Measurements from ENCODE around the gene ABCC3. TPM values are rescaled to one million over a fixed set of nuclear protein-coding genes. Genes with fewer than 3 reads are reported as not detected.
"Not testable (repeated sequence)": the region's sequence is repeated elsewhere in the genome, so short reads cannot be mapped to it uniquely, and the experiment has no call there.

ABCC3 gene
- total RNA-seq, 1 experiment from 2014 or later, result 0.16 TPM

- no peaks in the 10 kb centered on the region for H3K36me3 ChIP-seq
- H3K27me3 ChIP-seq, result no peaks in the 10 kb centered on the region
- H3K4me3 ChIP-seq, result no peak overlapping the region
- H3K27ac ChIP-seq, result no peak overlapping the region
- no peak for DNase-seq
- H3K4me1 ChIP-seq, result no peaks in the 10 kb centered on the region
- no peaks in the 10 kb centered on the region for H3K9me3 ChIP-seq (replicated peaks)
These were observed 34.3 kb downstream of the ABCC3 start for GRCh38 chr17:50668838-50669581.

GRCh38 chr17:50672071-50672470 lies 37.4 kb downstream of the ABCC3 start:
- H3K27me3 ChIP-seq, result no peaks in the 10 kb centered on the region
- H3K4me3 ChIP-seq, result no peak overlapping the region
- no peak for DNase-seq
- H3K36me3 ChIP-seq, result no peaks in the 10 kb centered on the region
- no peaks in the 10 kb centered on the region for H3K9me3 ChIP-seq (replicated peaks)
- no peak overlapping the region for H3K27ac ChIP-seq
- H3K4me1 ChIP-seq, result no peaks in the 10 kb centered on the region

GRCh38 chr17:50672831-50673551 lies 38.3 kb downstream of the ABCC3 start:
- Histone ChIP-seq H3K27ac (no peak overlapping the region), H3K9me3 (replicated peaks) (no peaks in the 10 kb centered on the region), H3K36me3 (no peaks in the 10 kb centered on the region), H3K4me1 (no peaks in the 10 kb centered on the region), H3K27me3 (no peaks in the 10 kb centered on the region), H3K4me3 (no peak overlapping the region)
- no peak for DNase-seq

GRCh38 chr17:50675190-50675589 lies 40.5 kb downstream of the ABCC3 start:
- H3K9me3 ChIP-seq (replicated peaks), result no peaks in the 10 kb centered on the region
- DNase-seq, result no peak
- H3K4me1 ChIP-seq, result no peaks in the 10 kb centered on the region
- H3K4me3 ChIP-seq, result no peak overlapping the region
- H3K36me3 ChIP-seq, result no peaks in the 10 kb centered on the region
- no peaks in the 10 kb centered on the region for H3K27me3 ChIP-seq
- H3K27ac ChIP-seq, result no peak overlapping the region

- Histone ChIP-seq H3K4me3 (no peak overlapping the region), H3K9me3 (replicated peaks) (no peaks in the 10 kb centered on the region), H3K27ac (no peak overlapping the region), H3K36me3 (no peaks in the 10 kb centered on the region), H3K4me1 (no peaks in the 10 kb centered on the region), H3K27me3 (no peaks in the 10 kb centered on the region)
- DNase-seq, result no peak
These were observed 40.9 kb downstream of the ABCC3 start for GRCh38 chr17:50675627-50676026.

- Histone ChIP-seq H3K4me1 (no peaks in the 10 kb centered on the region), H3K27ac (no peak overlapping the region), H3K27me3 (no peaks in the 10 kb centered on the region), H3K4me3 (no peak overlapping the region), H3K36me3 (no peaks in the 10 kb centered on the region; the same call in 1 of the 2 replicates), H3K9me3 (replicated peaks) (no peaks in the 10 kb centered on the region)
- DNase-seq, result no peak
These were observed 41.6 kb downstream of the ABCC3 start for GRCh38 chr17:50676065-50676975.

- Histone ChIP-seq H3K9me3 (replicated peaks) (no peaks in the 10 kb centered on the region), H3K36me3 (no peaks in the 10 kb centered on the region; the same call in 1 of the 2 replicates), H3K27me3 (no peaks in the 10 kb centered on the region), H3K4me3 (no peak overlapping the region), H3K4me1 (no peaks in the 10 kb centered on the region), H3K27ac (no peak overlapping the region)
- no peak for DNase-seq
These were observed 43.2 kb downstream of the ABCC3 start for GRCh38 chr17:50677851-50678375.

- no peak for DNase-seq
- no peaks in the 10 kb centered on the region for H3K9me3 ChIP-seq (replicated peaks)
- no peak overlapping the region for H3K27ac ChIP-seq
- H3K27me3 ChIP-seq, result no peaks in the 10 kb centered on the region
- no peaks in the 10 kb centered on the region; the same call in 1 of the 2 replicates for H3K36me3 ChIP-seq
- no peaks in the 10 kb centered on the region for H3K4me1 ChIP-seq
- no peak overlapping the region for H3K4me3 ChIP-seq
These were observed 44.4 kb downstream of the ABCC3 start for GRCh38 chr17:50679008-50679544.

- no peak for DNase-seq
- Histone ChIP-seq H3K36me3 (no peaks in the 10 kb centered on the region; the same call in 1 of the 2 replicates), H3K4me3 (no peak overlapping the region), H3K9me3 (replicated peaks) (no peaks in the 10 kb centered on the region), H3K27ac (no peak overlapping the region), H3K27me3 (no peaks in the 10 kb centered on the region), H3K4me1 (peaks cover 6% of the 10 kb centered on the region)
These were observed 45.4 kb downstream of the ABCC3 start for GRCh38 chr17:50680126-50680525.

GRCh38 chr17:50680543-50681262 lies 46.0 kb downstream of the ABCC3 start:
- DNase-seq; H3K36me3 ChIP-seq; H3K4me1 ChIP-seq; H3K4me3 ChIP-seq; H3K27me3 ChIP-seq; H3K27ac ChIP-seq; H3K9me3 ChIP-seq (replicated peaks): not testable (repeated sequence)

- Histone ChIP-seq H3K36me3 (no peaks in the 10 kb centered on the region; the same call in 1 of the 2 replicates), H3K27ac (no peak overlapping the region), H3K4me3 (no peak overlapping the region), H3K9me3 (replicated peaks) (no peaks in the 10 kb centered on the region), H3K27me3 (no peaks in the 10 kb centered on the region), H3K4me1 (peaks cover 11% of the 10 kb centered on the region)
- peak; percentile 61 to 80 for DNase-seq
These were observed 46.9 kb downstream of the ABCC3 start for GRCh38 chr17:50681263-50682200.

GRCh38 chr17:50682441-50682840 lies 47.8 kb downstream of the ABCC3 start:
- Histone ChIP-seq H3K36me3 (no peaks in the 10 kb centered on the region; the same call in 1 of the 2 replicates), H3K9me3 (replicated peaks) (no peaks in the 10 kb centered on the region), H3K4me1 (peaks cover 16% of the 10 kb centered on the region), H3K4me3 (no peak overlapping the region), H3K27me3 (no peaks in the 10 kb centered on the region), H3K27ac (no peak overlapping the region)
- DNase-seq, result no peak

- no peaks in the 10 kb centered on the region for H3K9me3 ChIP-seq (replicated peaks)
- H3K4me3 ChIP-seq, result no peak overlapping the region
- peaks cover 18% of the 10 kb centered on the region for H3K4me1 ChIP-seq
- H3K27me3 ChIP-seq, result no peaks in the 10 kb centered on the region
- H3K27ac ChIP-seq, result no peak overlapping the region
- no peaks in the 10 kb centered on the region; the same call in 1 of the 2 replicates for H3K36me3 ChIP-seq
- no peak for DNase-seq
These were observed 48.3 kb downstream of the ABCC3 start for GRCh38 chr17:50682938-50683337.
